ENCODE results near the gene CAMTA1.

Gene CAMTA1

DNA sequence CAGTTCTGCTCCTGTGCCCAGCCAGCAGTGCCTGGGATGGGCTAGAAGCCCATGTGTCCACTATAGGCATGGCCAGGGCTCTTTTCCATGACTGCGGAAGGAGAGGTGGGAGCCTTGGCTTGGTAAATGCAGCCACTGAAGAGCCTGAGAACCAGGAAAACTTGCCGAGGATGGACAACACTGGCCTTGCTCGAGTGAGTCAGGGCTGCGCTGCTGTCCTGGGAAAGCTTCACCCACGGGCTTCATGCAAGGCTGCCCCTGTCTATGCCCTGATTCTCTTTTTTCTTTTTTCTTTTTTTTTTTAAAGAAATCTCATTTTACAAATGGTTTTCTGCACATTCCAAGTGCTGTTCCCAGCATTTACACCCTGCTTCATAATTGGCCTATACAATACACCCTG, 156.5 kb downstream of the CAMTA1 start:
- no peak for DNase-seq

DNA sequence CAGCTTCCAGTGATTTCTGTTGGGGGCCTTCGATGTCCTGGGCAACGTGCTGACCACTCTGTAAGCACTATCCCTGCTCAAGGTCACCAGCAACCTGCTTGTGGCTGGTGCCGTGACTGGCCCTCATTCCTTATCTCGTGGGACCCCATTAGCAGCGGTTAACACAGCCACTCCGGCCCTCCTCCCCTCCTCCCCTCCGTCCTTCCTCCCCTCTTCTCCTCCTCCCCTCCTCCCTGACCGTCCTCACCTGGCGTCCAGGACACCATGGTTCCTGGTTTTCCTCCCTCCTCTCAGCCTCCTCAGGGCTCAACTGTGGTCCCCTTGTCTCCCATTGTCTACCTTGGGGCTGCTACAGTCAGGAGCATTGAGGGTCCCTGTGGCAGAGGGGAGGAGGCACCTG, 157.7 kb downstream of the CAMTA1 start:
- no peak for DNase-seq

DNA sequence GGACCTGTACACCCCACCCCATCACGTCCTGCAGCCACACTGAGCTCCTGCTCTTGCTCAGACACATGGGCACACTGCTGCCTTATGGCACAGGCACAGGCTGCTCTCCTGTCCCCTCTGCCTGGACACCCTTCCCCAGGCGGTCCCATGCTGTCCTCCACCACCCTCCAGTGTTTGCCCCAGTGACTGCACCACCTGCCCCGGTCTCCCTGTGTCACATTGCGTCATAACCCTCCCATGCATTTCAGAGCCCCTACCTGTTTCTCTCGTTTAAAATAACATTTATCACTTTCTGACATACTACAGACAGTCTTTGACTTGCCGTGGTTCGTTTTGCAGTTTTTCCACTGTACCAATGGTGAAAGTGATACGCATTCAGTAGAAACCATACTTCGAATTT, 159.2 kb downstream of the CAMTA1 start:
- DNase-seq: no peak

DNA sequence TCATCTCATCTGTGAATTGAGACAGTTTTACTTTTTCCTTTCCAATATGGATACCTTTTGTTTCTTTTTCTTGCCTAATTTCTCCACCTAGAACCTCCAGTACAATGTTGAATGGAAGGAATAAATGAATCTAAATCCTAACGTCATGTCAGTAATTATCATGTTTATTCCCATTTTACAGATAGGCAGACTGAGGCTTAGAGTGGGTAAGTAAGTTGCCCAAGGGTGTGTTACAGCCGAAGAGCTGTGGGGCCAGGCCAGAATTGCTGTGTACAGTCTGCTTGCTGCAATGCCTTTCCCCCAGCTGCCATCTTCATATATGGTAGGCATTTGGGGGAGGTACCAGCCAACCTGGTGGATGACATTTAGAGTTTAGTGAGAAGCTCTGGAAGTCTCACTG, 162.7 kb downstream of the CAMTA1 start:
- no peak for DNase-seq

DNA sequence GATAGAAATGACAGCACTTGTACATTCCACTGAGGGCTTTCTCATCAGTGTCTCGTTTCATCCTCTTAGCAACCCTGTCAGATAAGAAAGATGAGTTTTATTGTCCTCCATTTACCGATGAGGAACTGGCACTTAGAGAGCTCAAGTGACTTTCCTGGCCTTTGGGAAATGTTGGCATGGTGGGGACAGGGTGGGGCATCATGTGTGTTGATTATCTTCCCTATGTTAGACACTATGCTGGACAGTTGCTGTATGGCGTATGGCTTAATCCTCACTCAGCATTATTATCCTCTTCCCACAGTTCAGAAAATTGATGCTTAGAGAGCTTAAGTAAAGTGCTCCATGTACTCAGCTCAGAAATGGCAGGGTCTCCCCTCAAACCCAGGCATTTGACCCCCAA, 163.2 kb downstream of the CAMTA1 start:
- DNase-seq: no peak

DNA sequence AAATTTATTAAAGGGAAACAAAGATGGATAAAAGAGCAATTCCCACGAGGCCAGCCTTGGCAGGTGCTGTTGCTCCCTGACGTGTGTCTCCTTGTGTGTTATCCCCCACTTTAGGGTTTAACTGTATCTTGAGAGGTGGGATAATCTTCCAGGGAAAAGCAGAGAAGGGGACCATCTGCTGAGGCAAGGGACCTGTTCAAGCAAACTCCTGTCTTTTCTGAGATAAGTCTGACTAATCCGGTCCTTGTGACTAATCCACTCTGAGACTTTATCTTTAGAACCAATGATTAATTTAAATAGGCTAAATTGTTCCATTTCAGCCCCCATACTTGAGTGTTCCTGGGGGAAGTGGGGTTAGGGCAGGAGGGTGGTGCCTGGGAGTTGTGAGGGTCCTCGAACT, 163.6 kb downstream of the CAMTA1 start:
- no peak for DNase-seq

DNA sequence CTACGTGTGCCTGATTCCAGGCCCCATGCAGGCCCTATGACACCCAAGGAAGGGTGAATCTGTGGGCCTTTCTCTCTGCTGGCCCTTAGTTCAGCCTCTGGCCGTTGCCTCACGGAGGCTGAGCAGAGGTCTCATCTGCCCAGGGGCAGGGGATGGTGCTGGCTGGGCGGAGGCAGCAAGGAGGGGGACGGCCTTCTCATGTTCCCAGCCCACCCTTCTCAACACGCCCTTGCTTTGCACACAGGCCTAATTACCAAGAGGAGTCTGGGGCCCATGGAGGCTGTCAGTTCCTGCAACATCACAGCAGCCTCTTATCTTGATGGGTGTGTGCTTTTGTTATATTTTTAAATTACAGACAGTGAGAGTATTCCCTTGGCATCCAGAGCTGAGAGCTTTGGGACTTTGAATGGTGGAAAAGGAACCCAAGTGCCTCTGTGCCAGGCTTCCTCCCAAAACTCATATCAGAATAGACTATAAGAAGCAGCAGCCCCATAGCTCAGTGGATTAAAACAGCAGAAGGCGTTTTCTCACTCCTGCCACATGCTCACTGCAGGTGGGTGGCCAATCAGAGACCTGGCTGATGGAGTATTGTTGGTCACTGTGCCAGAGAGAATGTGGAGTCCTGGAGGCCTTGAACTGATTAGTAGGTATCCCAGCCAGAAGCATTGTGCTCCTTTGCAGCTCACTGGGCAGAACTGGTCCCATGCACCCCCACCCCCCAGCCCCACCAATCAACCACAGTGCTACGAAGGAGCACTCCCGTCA, 164.9 kb downstream of the CAMTA1 start:
- no peak for DNase-seq

DNA sequence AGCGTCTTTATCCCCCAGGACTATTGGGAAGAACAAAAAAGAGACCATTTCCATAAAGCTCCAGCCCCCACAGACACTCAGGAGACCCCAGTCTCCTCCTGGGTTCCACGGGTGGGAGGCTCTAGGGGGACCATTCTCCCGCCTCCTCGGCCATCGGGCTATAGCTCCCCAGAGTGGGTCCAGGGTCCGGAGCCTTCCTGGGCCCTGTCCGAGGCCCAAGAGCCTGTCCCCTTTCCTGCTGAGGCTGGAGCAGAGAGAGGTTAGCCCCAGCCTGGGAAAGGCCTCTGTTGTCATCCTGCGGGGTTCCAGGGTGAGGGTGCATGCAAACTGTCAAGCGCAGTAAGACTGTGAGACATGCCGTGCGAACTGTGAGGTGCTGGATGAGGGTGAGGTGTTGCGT, 166.3 kb downstream of the CAMTA1 start:
- DNase-seq: no peak

DNA sequence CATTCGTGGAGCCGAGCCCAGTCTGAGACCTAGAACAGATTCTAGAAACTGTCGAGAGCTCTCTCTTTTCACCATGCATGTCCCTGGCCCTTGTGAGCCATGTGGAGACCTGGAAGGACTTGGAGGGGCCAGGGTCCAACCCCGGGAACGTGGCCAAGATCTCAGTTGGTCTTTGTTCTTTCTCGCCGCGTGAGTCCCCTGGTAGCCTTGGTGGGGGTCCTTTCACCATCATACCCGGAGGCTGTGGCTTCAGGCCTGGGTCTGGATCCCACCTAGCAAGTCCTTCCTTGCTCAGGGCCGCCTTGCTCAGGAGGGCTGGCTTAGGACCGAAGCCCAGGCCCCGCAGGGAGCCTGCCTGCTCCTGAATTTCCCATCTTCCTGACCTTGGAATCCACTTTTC, 168.0 kb downstream of the CAMTA1 start:
- DNase-seq: no peak

DNA sequence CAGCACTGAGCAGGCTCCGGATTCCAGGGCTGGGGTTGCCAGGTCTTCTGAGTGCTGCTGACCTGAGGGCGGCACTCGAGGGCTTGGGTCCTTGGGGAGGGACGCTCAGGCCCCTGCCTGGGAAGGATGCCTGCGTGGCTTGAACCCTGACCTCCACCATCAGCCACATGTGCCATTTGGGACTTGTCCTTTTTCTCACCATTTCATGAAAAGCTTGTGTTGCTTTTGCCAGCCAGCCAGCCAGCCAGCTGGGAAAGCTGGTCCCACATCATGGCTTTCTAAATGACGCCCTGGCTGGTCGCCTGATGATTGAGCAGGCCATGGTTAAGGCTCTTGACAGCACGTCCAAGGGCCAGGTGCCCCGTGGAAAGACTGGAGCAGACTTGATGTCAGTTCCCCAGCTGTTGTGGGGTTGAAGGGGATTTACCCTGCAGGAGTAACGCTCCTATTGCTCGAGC, 168.7 kb downstream of the CAMTA1 start:
- no peak for DNase-seq

DNA sequence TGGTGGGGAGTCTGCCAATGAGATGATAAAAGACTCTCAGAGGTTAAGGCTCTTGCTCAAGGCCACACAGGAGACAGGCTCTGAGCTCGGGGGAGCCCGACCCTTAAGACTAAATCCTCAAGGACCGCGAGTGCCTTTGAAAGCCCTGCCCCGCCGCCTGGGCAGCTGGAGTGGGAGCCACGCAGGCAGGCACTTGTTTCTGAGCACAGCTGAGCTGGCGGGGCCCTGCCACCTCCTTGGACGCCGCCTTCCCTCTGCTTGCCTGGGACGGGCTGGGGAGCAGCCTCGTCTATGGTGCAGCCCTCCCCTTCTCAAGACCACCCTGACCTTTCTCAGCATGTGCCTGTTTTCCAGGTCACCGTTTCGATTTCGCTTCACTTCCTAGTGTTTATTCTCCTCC, 169.3 kb downstream of the CAMTA1 start:
- DNase-seq: no peak

DNA sequence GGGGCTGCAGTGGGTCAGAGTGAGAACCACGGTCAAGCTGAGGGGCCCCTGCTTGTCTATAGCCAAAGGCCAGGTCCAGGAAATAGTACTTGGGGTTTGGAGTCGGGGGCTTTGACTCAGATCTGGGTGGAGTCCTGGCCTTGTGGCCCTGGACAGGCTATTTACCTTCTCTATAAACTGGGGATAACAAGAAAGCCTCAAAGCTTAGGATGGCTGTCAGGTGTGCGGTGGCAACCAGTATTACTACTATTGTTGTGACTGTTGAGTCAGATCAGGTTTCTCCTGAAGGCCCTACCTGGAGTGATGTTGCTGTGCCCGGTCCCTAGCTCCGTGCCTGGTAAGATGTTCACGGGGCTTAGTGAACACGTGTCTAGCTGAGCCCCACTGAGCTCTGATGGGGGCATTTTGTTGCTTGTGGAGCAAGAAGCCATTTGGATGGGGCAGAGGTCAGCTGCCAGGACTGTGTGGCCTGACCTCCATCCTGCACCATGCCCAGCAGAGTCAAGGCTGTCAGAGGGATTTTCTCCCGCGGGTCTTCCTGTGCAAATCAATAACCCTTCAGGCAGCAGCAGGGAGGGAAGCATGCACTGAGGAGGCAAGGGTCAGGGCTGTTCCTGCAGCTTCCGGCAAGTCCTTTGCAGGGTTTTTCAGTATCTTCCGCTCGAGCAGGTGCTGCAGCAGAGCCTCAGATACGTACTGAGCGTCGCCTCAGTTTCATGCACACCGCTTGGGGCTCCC, 170.3 kb downstream of the CAMTA1 start:
- DNase-seq: no peak

DNA sequence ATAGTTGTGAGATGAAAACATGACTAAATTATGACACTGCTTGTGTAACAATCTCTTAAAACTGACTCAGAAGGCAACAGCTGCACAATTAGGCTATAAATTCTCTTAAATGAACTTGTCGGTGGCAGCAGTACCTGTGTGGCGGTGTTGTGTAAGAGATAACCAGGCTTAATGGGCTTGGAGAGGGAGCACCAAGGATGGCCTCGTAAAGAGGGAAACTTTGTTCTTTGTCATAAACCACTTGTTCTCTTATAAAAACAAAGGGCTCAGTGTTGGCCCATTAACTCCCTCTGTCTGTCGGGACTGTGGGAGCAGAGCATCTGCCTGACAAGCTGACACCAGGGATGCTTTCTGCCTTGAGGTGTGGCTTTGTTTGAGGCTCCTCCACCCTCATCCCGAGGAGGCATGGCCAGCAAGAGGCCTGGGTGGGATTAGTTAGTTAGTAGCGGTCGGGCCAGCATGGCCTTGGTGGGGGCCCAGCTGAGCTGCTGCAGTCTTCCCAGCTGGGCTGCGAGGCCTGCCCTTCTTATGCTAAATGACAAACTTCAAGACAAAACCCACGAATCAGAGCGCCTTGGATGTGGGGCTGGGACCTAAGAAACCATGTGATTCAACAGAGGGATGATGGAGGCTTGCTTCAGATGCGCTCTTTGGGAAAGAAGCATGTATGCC, 171.4 kb downstream of the CAMTA1 start:
- DNase-seq: no peak

DNA sequence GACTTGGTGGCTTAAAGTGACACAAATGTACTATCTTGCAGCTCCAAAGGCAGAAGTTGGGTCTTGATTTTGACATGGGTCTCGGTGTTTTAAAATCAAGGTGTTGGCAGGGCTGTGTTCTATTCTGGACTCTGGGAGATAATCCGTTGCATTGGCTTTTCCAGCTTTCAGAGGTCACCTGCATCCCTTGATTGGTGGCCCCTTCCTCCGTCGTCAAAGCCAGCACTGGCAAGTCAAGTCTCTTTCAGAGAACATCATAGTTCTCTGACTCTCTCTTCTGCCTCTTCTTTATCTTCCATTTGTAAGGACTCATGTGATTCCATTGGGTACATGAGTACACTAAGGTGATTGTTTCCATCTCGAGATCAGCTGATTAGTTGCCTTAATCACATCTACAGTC, 172.1 kb downstream of the CAMTA1 start:
- DNase-seq: no peak

DNA sequence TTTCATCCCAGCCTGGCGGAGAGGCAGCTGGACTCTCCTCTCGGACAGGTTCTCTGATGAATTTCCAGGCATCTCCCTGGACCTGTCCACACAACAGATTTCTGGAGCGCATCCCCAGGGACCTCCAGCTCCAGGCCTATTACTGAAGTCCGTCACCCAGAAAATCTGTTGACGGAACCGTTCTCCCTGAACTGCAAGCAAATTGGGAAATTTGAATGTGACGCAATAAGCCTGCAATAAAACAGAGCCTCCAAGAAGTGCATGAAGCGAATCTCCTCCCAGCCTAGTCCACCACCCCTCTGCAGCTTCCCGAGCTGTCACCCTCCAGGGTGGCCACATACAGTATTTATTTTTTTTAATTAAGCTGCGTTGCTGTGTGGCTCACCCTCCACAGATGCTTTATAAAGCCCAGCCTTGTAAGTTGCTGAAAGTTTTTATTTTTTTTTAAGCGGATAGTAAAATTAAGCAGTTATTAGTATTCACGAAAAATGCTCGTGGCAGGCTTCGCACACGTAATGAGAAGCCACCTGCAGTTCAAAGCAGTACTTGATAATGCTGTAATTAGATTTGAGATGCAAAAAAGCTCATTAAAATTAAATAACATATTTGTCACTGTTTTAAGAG, 173.3 kb downstream of the CAMTA1 start:
- DNase-seq: no peak

DNA sequence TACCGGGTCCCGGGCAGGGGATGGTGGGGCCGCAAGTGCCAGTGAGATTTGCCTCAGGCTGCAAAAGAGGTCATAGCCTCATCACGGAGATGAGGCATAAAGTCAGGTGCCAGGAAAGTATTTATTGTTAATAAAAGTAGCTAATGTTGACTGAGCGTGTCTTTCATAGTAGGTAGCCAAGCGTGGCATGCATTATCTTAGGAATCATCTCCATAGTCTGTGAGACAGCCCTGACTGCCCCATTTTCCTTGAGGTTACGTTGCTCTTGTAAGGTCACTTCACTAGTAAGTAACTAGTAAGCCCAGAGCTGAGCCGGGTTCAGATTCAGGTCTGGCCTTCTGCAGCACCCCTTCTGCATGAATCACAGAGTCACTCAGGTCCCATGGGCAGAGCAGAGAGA, 174.2 kb downstream of the CAMTA1 start:
- DNase-seq: no peak

DNA sequence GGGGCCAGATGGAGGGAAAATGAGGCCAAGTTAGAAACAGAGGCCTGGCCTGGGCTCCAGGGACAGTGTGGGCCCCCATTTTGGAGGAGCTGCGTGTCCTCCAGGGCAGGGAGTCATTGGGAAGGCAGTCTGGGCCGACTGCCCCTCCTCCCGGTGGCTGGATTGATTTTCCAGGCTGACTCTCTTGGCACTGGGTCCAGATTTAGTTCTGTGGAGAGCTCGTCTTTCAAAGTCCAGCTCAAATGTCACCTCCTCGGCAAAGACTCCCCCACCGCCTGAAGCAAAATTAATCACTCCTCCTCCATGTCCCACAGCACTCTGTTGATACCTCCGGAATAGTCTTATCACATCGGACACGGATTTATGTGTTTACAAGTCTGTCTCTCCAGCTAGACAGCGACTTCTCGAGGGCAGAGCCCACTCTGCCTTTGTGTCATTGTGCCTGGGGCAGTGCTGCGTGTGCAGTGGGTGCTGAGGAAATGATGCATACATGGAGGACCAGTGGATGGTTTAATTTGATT, 175.1 kb downstream of the CAMTA1 start:
- no peak for DNase-seq

DNA sequence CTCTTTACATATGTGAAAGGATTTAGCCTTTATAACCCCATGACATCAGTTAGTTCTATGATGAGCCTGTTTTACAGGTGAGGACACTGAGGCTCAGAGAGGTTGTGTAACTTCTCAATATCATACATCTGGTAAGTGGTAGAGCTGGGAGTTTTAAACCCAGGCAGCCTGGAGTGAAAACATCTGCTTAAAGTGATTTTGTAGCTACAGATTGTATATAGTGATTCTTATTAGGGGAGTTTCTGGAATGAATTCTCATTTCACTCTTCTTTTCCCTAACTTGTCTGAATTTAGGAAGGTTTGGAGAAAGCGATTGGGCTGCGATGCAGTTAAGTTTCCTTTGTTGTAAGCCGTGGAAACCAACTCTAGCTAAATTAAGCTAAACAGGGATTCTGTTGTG, 175.6 kb downstream of the CAMTA1 start:
- DNase-seq: no peak

DNA sequence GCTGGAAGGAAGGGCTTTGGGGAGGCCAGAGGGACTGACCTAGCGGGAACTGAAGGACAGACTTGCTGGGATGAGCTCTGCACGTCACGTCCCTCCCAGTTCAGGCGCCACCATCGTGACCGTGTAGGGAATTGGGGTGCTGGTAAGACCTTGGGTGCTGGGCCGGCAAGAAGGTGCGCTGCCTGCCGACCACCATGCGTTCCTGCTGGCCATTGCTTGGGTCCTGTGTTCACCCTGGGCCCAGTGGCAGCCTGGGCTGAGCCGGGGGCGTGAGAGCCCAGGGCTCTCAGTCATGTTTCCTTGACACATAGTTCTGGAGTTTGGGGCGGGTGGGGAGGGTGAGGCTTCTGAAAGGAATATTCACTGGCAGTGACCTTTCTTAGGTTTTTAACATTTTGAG, 176.0 kb downstream of the CAMTA1 start:
- DNase-seq: no peak

DNA sequence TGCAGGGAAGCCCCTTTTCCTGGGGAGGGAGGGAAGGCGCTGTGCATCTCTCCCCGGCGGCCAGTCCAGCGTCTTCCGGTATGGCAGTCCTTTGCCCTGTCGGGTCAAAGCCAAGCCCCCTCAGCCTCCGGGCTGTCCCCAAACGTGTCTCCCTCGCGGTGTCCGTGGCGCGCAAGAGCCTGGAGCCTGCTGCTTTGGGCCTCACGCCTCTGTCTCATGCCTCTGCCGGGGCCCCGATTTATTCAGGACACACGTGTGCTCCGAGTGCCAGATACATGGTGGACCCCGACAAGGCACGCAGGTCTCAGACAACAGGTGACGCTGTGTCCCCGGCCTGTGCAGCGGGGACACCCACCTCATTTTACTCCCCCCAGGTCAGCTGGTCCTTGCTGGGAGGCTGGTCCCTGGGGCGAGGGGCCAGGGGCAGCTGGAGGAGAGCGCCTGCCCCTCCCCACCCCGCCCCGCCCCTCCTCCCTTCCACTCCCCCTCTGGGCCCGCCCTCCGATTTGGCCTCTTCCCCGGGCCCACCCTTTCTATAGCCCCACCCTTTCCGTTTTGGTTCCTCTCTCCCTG, 176.7 kb downstream of the CAMTA1 start:
- DNase-seq: no peak

DNA sequence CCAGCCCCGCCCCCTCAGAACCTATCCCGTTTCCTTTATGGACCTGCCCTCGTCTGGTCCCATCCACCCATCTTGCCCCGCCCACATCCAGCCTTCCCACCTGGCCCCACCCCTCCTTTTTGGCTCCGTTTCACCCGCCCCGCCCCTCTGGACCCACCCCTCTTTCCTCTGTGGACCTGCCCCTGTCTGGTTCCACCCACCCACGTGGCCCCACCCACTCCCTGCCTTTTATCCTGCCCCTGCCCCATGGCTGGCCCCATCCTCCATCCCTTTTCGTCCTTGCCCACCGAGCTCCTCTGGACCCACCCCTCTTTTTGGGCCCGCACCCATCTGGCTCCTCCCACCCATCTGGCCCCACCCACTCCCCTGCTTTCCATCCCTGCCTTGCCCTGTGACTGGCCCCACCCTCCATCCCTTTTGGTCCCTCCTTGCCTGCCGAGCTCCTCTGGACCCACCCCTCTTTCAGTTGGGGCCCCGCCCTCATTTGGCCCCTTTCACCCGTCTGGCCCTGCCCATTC, 177.3 kb downstream of the CAMTA1 start:
- peak; percentile 43 for DNase-seq
